NCI-H2081 treated with DMSO at 0.1 percent for 48 hours (cell line): ENCODE results near the gene NAT8L.
"Not testable (repeated sequence)": the region's sequence is repeated elsewhere in the genome, so short reads cannot be mapped to it uniquely, and the experiment has no call there.

Experiments
- DNase-seq: peaks from one replicate; lab custom pipeline; 2025; lab: John Stamatoyannopoulos, UW

Gene NAT8L, protein sequence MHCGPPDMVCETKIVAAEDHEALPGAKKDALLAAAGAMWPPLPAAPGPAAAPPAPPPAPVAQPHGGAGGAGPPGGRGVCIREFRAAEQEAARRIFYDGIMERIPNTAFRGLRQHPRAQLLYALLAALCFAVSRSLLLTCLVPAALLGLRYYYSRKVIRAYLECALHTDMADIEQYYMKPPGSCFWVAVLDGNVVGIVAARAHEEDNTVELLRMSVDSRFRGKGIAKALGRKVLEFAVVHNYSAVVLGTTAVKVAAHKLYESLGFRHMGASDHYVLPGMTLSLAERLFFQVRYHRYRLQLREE

DNA sequence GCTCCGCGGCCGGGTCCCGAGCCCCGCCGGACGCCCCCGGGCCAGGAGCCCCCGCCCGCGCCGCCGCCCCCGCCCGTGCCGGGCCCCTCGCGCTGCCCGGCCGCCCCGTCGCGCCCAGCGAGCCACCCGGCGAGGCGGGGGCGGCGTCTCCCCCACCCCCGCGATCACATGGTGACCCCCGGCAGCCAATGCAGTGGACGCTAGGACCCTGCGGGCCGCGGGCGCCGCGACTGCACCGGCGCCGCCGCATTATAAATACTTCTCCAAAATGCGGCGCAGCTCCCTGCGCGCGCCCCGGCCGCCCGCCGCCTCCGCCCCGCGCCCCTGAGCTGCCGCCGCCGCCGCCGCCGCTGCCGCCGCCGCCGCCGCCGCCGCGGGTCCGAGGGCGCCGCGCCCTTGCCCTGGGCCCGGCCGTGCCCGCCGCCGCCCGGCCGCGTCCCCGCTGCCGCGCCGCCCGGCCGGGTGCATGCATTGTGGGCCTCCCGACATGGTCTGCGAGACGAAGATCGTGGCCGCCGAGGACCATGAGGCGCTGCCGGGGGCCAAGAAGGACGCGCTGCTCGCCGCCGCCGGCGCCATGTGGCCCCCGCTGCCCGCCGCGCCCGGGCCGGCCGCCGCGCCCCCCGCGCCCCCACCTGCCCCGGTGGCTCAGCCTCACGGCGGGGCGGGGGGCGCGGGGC lies at the start of gene NAT8L:
Gene NAT8L (plus strand): TSS at position 282 of the 680 bp plus-strand sequence. CDS start 185 bp downstream, at position 467.
- DNase-seq, result peak; percentile 23

DNA sequence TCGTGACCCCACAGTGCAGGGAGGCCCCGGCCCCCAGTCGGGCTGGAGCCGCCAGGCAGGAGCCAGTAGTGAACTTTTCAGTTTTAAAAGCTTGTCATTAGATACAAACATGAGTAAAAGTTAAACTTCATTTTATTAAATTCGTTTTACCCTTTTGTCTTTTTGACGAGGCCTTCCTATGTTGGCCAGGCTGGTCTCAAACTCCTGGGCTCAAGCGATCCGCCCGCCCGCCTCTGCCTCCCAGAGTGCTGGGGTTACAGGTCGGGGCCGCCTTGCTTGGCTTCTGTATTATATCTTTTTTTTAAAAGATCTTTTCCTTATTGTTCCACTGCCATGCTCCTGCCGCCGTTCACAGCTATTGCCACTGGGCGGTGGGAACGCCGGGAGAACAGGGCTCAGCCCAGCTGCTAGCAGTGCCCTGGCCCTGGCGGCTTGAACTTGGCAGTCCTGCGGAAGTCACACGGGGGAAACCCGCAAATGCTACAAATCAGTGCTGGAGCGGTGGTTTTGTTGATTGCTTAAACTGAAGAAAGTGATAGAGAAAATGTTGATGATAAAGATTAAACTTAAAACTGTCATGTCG lies 49.4 kb upstream of the NAT8L start:
- no peak for DNase-seq

DNA sequence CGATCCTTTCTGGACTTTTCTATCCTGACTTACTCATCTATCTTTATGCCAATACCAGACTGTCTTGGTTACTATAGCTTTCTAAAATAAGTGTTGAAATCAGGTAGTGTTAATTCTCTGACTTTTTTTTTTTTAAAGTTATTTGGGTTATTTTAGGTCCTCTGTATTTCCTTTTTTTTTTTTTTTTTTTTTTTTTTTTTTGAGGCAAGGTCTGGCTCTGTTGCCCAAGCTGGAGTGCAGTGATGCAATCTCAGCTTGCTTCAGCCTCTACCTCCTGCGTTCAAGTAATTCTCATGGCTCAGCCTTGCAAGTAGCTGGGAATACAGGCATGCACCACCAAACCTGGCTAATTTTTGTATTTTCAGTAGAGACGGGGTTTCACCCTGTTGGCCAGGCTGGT lies 47.5 kb upstream of the NAT8L start:
- DNase-seq, result no peak

DNA sequence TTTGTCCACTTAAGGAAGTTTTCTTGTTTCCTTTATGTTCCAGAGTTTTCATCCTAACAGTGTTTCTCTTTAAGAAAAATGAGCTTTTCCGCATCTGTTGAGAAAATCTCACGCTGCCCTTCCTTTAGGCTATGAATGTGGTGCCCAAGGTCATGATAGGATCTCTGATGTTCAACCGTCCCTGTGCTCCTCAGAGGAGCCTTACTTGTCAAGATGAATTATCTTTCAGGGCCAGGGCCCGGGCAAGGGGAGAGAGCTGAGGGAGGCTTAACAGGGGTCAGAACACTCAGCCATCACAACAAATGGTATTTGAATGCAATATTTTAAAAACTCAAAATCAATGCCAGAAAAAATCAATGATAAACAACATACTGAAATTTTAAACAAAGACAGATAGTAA lies 44.1 kb upstream of the NAT8L start:
- DNase-seq, result no peak

DNA sequence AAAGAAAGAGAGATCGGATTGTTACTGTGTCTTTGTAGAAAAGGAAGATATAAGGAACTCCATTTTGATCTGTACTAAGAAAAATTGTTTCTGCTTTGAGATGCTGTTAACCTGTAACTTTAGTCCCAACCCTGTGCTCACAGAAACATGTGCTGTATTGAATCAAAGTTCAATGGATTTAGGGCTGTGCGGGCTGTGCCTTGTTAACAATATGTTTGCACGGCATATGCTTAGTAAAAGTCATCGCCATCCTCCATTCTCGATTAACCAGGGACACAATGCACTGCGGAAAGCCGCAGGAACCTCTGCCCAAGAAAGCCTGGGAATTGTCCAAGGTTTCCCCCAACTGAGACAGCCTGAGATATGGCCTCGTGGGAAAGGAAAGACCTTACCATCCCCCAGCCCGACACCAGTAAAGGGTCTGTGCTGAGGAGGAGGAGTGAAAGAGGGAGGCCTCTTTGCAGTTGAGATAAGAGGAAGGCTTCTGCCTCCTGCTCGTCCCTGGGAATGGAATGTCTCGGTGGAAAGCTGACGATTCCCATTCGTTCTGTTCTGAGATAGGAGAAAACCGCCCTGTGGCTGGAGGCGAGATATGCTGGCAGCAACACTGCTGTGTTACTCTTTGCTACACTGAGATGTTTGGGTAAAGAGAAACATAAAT lies 37.6 kb upstream of the NAT8L start:
- not testable (repeated sequence) for DNase-seq

DNA sequence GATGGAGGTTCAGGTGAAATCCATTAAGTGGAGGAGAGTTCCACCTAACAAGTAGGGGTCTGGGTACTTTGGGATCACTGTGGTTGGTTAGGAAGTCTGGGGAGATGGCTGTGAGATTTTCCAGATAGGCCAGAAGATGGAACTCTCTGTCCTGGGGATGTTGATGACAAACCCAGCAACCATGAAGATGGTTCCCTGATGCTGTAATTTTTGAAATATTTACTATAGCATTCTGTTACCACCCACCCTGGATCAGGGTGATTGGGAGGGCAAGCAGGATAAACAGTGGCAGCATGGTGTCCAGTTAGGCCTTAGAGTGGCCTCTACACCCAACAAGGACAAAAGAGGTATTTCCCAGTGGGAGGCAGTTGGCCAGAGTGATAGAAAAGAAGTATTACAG lies 34.4 kb upstream of the NAT8L start:
- no peak for DNase-seq

DNA sequence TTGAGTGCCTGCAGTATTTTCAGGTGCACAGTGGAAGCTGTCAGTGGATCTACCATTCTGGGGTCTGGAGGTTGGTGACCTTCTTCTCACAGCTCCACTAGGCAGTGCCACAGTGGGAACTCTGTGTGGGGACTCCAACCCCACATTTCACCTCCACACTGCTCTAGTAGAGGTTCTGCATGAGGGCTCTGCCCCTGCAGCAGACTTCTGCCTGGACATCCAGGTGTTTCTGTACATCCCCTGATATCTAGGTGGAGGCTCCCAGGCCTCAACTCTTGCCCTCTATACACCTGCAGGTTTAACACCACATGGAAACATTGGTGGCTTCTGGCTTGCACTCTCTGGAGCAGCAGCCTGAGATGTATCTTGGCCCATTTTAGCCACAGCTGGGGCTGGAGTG lies 33.3 kb upstream of the NAT8L start:
- no peak for DNase-seq

DNA sequence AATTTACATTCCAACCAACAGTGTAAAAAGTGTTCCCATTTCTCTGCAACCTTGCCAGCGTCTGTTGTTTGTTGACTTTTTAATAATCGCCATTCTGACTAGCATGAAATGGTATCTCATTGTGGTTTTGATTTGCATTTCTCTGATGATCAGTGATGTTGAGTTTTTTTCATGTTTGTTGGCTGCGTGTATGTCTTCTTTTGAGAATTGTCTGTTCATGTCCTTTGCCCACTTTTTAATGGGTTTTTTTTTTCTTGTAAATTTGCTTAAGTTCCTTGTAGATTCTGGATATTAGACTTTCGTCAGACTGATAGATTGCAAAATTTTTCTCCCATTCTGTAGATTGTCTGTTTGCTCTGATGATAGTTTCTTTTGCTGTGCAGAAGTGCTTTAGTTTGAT lies 32.0 kb upstream of the NAT8L start:
- not testable (repeated sequence) for DNase-seq

DNA sequence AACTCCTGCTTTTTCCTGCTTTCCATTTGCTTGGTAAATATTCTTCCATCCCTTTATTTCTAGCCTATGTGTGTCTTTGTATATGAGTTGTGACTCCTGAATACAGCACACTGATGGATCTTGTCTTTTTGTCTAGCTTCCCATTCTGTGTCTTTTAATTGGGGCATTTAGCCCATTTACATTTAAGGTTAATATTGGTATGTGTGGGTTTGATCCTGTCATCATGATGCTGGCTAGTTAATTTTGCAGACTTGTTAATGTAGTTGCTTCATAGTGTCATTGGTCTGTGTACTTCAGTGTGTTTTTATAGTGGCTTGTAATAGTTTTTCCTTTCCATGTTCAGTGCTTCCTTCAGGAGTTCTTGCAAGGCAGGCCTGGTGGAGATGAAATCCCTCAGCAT lies 28.0 kb upstream of the NAT8L start:
- DNase-seq, result not testable (repeated sequence)

DNA sequence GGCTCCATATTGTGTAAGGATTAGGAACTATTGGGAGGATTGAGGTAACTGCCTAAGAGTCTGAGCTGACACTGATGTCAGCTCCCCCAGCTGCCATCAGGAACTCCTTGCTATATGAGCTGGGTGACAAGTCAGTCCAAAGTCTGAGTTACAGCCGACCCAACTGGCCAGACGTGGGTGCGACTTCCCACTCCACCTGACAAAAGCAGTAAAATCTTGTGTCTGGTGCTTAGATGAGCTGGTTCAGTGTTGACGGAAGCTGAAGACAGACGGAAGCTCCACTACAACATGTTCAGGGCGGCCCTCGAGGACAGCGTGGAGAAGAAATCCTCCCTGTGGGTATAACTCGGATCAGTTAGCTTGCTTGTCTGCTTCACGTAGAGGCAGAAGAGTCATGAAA lies 22.8 kb upstream of the NAT8L start:
- DNase-seq, result no peak

DNA sequence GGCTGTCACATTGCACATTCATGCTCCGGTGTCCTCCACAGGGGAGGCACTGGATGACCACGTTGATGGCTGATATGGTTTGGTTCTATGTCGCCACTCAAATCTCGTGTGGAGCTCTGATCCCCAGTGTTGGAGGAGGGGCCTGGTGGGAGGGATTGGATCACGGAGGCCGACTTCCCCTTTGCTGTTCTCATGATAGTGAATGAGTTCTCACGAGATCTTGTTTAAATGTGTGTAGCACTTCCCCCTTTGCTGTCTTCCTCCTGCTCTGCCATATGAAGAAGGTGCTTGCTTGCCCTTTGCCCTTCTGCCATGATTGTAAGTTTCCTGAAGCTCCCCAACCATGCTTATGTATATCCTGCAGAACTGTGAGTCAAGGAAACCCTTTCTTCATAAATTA lies 22.3 kb upstream of the NAT8L start:
- no peak for DNase-seq

DNA sequence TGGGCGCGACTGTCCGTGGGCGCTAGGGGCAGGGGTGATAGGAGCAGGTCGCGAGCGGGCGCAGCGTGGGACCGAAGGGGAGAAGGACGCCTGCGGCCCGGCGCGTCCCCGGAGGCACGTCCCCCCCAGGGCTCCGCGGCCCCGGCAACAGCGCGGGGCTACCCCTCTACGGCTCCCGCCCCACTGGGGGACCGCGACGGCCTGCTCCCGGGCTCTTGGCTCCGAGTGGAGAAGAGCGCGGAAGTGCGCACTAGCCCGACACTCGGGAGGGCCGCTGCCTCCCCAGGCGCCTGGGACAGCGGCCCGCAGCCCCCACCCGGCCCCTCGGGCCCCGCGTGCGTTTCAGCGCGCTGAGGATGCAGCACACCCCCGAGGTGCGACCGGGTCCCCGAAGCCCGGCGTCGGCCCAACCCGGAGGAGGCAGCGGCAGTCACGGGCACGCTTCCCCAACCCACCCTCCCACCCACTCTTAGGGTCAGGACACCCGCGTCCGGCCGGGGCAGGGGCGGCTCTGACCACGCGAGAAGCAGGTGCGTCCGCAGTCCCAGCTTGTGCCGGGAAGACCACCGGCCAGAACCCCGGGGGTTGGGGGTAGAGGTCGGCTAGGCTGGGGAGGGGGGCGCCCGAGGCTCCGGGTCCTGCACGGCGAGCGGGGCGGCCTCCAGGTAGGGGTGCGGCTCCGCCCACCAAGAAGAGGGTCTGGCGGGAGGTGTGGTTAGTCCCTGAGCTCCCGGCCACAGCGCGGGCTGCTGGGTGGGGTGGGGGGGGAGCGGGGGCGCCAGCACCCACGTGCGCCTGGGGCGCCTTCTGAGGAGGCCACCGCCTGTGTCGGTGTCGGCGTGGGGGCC lies 18.5 kb upstream of the NAT8L start:
- no peak for DNase-seq

DNA sequence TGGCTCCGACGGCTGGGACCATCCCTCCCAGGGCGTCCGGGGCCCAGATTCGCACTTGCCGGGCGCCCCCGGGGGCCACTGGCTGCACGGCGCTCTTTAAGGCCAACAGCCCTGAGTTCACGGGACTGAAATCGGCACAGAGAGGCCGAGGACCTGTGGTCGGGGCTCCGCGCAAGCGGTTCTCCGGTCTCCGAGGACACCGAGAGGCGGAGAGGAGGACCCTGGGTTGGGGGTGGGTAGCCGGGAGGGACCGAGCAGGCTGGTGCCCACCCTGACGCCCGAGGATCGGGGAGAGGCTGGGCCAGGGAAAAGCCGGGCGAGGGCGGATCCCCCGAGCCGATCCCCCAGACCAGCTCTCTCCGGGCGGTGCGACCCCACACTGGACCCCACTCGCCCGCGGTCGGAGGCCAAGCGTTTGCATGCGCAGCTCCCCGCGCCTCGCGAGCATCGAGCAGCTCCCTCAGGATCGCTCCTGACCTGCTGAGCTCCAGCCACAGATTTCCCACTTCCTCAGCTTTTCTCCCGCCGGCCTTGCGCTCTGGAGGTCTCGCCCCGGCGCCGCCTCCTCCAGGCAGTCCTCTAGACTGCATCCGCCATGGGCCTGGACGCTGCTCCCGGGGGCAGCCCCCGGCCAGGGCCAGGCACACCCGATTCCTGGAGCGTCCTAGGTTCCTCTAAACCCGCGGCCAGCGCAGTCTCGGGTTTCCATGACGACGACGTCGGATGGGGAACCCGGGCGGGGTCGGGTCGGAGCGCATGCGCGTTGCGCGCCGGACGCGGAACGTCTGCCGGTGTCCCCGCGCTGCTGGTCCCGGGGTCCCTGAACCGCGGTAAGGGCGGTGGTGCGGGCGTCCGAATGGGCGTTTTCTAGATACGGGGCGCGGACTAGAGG lies 17.6 kb upstream of the NAT8L start:
- peak; percentile 22 for DNase-seq

DNA sequence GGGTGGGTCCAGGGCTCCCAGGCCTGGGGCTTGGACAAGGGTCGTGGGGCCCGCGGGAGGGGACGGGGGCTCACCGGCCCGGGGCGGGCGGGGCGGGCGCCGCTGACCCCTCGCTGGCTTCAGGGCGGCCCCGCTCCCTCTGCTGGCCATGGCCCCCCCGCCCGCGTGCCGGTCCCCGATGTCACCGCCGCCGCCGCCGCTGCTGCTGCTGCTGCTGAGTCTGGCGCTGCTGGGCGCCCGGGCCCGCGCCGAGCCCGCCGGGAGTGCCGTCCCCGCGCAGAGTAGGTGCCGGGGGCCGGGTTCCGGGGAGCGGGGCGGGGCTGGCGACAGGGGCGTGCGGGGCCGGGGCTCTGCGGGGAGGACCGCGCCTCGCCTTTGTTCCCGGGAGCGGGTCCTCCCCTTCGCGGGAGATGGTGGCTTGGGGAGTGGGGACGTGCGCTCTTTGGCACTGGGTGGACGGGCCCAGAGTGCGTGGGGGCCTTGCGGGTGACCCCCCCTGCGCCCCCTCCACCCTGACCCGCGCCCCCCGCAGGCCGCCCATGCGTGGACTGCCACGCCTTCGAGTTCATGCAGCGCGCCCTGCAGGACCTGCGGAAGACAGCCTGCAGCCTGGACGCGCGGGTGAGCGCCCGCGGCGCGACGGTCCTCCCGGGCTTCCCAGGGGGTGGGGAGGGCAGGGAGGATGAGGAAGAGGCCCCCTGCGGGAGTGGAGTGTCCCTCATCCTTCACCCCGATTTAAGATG lies 16.8 kb upstream of the NAT8L start:
- DNase-seq, result no peak

DNA sequence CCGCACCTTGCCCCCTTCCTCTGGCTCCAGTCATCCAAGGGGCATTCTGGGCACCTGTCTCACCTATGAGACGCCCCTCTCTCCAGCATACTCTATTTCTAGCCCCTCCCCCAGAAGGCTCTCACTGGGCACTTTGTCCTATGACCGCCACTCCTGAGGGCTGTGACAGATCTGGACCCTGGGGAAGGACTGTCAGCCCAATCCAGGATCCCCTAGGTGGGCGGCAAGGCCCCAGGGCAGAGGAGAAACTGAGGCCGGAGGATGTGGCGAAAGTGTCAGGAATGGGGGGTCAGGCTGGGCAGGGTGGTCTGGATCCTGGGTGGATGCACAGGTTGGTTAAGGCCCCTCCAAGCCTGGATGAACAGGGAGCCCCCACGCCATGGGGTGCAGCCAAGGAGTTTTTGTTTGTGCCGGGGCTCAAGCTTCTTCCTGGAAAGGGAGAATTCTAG lies 16.2 kb upstream of the NAT8L start:
- DNase-seq, result no peak

DNA sequence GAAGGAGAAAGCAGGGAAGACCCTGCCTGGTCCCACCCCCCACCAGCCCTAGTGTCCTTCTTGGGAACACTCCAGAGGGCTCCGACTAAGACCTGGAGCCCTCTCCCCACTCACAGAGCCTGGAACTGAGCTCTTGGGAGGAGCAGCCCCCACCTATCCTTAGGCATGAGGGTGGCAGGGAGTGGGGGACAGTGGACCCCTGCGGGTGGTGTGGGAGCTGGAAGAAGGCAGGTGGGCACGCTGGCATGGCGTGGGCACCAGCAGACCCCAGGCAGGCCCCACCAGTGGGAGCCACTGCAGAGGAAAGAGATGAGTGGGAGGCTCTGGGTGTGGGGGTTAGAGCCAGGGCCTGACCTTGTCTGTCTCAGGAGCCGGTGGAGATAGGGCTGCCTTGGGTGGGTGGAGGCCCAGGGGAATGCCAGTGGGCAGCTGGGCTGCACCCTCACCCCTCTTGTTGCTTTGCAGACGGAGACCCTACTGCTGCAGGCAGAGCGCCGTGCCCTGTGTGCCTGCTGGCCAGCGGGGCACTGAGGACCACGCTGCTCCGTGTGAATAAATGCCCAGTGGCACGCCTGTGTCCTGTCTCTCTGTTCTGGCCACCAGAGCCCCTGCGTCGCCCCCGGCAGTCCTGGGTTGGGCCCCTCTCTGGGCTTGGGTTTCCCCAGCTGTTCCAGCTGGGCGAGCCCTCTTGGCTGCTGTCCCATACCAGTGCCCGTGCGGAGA lies 15.6 kb upstream of the NAT8L start:
- DNase-seq, result no peak

DNA sequence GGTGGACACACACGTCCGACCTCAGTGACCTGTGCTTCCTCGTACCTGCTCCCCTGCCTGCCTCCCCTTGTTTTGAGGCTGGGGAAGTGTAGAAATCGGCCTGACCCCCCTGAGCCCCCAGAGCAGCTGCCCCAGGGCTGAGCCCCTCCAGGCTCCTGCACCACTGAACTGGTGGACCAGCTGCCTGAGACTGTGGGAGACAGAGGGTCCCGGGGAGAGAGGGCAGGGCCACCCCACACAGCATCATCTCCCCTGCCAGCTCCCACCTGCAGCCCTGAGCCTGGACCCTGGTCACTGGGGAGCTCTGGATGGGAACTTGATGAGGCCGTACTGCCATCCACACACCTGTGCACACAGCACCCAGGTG lies 15.0 kb upstream of the NAT8L start:
- DNase-seq, result no peak

DNA sequence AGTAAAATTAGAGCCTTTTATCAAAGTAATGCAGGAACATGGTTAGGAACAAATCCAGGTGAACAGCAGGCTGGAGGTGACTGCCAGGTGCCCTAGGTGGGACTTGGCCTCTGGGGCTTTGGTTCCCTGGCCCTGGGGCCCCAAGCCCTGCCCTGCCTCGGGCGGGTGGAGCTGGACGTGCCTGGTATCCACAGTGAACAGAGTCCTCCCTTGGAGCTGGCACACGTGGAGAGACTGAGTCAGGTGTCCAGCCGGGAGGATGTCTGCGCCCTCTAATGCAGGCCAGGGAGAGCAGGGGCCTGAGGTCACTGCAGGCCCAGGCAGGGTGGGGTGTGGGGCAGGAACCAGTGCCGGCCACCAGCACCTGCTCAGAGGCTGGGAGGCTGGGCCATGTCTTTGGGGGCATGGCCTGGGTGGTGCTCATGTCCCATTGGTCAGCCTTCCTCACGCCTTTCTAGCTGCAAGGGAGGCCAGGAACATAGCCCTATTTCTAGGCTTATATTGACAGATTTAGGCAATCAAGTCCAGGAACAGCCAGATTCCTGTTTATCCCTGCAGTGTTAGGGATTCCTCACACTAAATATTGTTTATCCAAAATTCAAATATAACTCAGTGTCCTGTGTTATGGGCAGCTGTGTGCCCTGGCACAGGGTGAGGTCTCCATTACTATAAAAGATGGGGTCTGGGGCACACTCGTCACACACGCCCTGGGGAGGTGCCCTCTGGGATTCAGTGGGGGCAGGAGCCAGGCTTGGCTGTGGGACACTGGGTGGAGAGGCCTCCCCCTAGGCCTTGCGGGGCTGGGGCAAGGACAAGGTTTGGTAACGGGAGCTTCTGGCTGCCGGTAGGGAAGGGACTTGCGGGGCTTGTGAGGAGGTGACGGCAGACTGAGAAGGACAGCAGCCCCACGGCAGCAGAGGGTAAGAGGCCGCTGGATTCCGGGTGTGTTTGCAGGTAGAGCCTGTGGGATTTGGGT lies 14.3 kb upstream of the NAT8L start:
- DNase-seq, result no peak
